ENCODE measurements around the gene TDRD1.

TDRD1 gene

DNA sequence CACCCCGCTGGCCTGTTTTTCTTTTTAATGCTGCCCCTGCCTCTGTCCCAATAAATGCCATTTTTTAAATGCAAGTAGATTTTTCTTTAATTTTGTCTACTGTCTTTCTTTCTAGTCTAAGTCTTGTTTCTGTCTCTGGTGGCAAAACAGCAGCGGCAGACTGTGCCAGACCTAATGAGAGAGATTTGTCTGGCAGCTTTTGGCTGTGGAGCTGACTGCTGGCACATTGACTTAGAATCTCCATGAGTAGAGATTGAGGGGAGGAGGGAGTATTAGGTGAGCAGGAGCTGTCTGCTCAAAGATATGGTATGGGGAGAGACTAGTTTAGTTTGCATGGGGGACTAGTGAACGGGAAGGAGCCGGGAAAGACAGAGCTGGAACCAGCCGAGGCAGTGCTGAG lies 72.9 kb downstream of the TDRD1 start:
- Histone ChIP-seq H3K4me3 (ENCODE audit: low read depth in 1 of 2, low read length in 1 of 2) (no peak overlapping the region), H3K36me3 (no peaks in the 10 kb centered on the region), H3K9me3 (no peaks in the 10 kb centered on the region), H3K27ac (no peak overlapping the region), H3K27me3 (no peaks in the 10 kb centered on the region), H3K4me1 (ENCODE audit: control insufficient read depth in 1 of 2, insufficient read depth in 1 of 2, low read depth in 1 of 2, low read length in 1 of 2) (no peaks in the 10 kb centered on the region)
- TF ChIP-seq, protein P1, sequence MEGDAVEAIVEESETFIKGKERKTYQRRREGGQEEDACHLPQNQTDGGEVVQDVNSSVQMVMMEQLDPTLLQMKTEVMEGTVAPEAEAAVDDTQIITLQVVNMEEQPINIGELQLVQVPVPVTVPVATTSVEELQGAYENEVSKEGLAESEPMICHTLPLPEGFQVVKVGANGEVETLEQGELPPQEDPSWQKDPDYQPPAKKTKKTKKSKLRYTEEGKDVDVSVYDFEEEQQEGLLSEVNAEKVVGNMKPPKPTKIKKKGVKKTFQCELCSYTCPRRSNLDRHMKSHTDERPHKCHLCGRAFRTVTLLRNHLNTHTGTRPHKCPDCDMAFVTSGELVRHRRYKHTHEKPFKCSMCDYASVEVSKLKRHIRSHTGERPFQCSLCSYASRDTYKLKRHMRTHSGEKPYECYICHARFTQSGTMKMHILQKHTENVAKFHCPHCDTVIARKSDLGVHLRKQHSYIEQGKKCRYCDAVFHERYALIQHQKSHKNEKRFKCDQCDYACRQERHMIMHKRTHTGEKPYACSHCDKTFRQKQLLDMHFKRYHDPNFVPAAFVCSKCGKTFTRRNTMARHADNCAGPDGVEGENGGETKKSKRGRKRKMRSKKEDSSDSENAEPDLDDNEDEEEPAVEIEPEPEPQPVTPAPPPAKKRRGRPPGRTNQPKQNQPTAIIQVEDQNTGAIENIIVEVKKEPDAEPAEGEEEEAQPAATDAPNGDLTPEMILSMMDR (IDR thresholded peaks at IDR 0.05) = no peak

DNA sequence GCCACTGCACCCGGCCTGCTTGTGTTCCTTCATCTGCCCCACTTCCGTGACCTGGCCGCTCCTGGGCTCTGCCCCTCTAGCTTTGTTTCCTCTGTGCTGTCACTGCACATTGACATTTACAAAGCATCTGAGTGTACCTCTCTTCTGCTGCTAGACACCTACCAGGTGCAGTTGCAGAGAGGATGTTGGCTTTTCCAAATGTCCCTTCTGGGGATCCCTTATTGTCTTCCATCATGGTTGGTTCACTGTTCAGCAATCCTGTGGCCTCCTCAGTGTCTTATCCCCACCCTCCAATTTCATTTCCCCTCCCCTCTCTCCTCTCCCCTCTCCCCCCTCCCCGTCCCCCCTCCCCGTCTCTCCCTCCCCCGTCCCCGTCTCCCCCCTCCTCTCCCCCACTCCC lies 73.7 kb downstream of the TDRD1 start:
- Histone ChIP-seq H3K36me3 (no peaks in the 10 kb centered on the region), H3K4me1 (ENCODE audit: control insufficient read depth in 1 of 2, insufficient read depth in 1 of 2, low read depth in 1 of 2, low read length in 1 of 2) (no peaks in the 10 kb centered on the region), H3K4me3 (ENCODE audit: low read depth in 1 of 2, low read length in 1 of 2) (no peak overlapping the region), H3K9me3 (no peaks in the 10 kb centered on the region), H3K27ac (no peak overlapping the region), H3K27me3 (no peaks in the 10 kb centered on the region)
- TF ChIP-seq, protein P1 (IDR thresholded peaks at IDR 0.05) = no peak

DNA sequence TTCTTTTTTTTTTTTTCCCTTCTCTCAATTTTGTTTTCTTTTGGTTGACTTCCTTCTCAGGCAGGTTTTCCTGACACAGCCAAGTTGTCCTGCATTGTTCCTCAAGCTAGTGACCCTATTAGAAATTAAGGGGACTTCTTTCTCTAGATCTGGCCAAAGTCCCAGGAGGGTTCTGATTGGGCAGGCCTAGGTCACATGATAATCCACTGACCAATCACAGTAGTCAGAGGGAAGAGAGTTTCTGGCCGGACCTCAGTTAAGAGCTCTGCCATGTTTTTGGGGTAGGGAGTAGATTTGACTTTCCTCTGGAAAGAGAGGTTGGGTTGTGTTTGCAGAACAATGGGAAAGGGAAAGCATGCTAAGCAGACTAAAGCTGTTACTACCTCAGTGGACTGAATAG lies 76.1 kb downstream of the TDRD1 start:
- no peaks in the 10 kb centered on the region for H3K36me3 ChIP-seq
- no peaks in the 10 kb centered on the region for H3K4me1 ChIP-seq (ENCODE audit: control insufficient read depth in 1 of 2, insufficient read depth in 1 of 2, low read depth in 1 of 2, low read length in 1 of 2)
- H3K27me3 ChIP-seq = no peaks in the 10 kb centered on the region
- TF ChIP-seq, protein P1 (IDR thresholded peaks at IDR 0.05) = no peak
- H3K9me3 ChIP-seq = no peaks in the 10 kb centered on the region
- H3K27ac ChIP-seq = no peak overlapping the region
- no peak overlapping the region for H3K4me3 ChIP-seq (ENCODE audit: low read depth in 1 of 2, low read length in 1 of 2)

DNA sequence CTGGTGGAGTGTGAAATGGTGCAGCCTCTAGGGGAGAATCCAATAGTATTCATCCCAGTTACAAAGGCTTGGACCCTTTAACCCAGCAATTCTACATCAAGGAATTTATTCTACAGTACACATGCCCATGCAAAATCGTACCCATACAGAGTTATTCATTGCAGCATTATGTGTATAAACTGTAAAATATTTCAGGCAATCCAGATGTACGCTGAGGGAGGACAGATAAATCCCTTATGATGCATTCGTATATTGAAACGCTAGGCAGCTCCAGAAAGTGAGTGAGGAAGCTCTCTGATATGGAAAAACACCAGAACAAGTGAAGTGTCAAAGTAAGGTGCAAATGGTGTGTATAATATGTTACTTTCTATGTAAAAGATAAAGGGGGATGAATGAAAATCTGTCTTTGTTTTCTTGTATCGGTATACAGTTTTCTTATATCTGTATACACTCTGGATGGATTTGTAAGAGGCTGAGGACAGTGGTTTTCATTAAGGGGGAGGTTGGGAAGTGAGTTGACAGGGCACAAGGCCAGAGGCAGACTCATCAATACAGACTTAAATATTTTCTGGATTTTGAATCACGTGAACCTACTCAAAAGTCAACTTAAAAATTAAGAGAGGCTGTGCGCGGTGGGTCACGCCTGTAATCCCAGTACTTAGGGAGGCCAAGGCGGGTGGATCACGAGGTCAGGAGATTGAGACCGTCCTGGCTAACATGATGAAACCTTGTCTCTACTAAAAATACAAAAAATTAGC lies 77.0 kb downstream of the TDRD1 start:
- TF ChIP-seq, protein P1 (IDR thresholded peaks at IDR 0.05) = no peak
- no peak overlapping the region for H3K4me3 ChIP-seq (ENCODE audit: low read depth in 1 of 2, low read length in 1 of 2)
- H3K4me1 ChIP-seq (ENCODE audit: control insufficient read depth in 1 of 2, insufficient read depth in 1 of 2, low read depth in 1 of 2, low read length in 1 of 2) = no peaks in the 10 kb centered on the region
- no peaks in the 10 kb centered on the region for H3K9me3 ChIP-seq
- H3K36me3 ChIP-seq = no peaks in the 10 kb centered on the region
- H3K27ac ChIP-seq = no peak overlapping the region
- H3K27me3 ChIP-seq = no peaks in the 10 kb centered on the region

DNA sequence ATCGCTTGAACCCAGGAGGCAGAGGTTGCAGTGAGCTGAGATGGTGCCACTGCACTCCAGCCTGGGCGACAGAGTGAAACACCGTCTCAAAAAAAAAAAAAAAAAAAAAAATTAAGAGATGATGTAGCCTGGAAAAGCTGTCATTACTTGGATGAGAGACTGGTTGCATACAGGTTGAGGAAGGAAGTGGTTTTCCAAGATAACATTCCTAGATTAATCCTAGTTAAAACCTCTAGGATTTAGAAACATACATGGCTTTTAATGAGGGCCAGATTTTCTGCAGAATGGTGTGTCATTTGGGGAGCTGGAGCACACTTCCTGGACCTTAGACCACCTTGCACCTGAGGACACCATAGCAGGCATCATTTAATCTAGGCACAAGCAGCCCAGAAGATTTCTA lies 77.7 kb downstream of the TDRD1 start:
- H3K36me3 ChIP-seq = no peaks in the 10 kb centered on the region
- H3K4me1 ChIP-seq (ENCODE audit: control insufficient read depth in 1 of 2, insufficient read depth in 1 of 2, low read depth in 1 of 2, low read length in 1 of 2) = no peaks in the 10 kb centered on the region
- H3K27me3 ChIP-seq = no peaks in the 10 kb centered on the region
- TF ChIP-seq, protein P1 (IDR thresholded peaks at IDR 0.05) = no peak
- no peak overlapping the region for H3K27ac ChIP-seq
- no peaks in the 10 kb centered on the region for H3K9me3 ChIP-seq
- no peak overlapping the region for H3K4me3 ChIP-seq (ENCODE audit: low read depth in 1 of 2, low read length in 1 of 2)

All from neutrophil (primary cell).